ENCODE data around the gene THADA.

GRCh38 chr2:43259512-43259911 is 336.3 kb downstream of the THADA start:
- TF ChIP-seq EZH2 (IDR thresholded peaks at IDR 0.05; ENCODE audit: borderline replicate concordance, low read length) = no peak
- TF ChIP-seq CTCF (IDR thresholded peaks at IDR 0.05; ENCODE audit: low read length) = no peak
